ENCODE measurements around the gene NDUFA6. TPM values are rescaled to one million over a fixed set of nuclear protein-coding genes. Genes with fewer than 3 reads are reported as not detected.
"Not testable (repeated sequence)": the region's sequence is repeated elsewhere in the genome, so short reads cannot be mapped to it uniquely, and the experiment has no call there.

NDUFA6 gene
- total RNA-seq, 4 donors from 2014 or later, result 36.5 to 116 (median 46.0) TPM

- H3K4me3 ChIP-seq, result no peak overlapping the region
- no peak overlapping the region for H3K27ac ChIP-seq
- no peaks in the 10 kb centered on the region for H3K4me1 ChIP-seq
- no peaks in the 10 kb centered on the region for H3K27me3 ChIP-seq
- no peaks in the 10 kb centered on the region for H3K36me3 ChIP-seq
- no peak for TF ChIP-seq CTCF (IDR thresholded peaks at IDR 0.05)
- TF ChIP-seq POLR2A (IDR thresholded peaks at IDR 0.05), result no peak
- intact Hi-C loops (cut with DNase I; ENCODE audit: low total_unique reads), result no loop called here
- no peaks in the 10 kb centered on the region for H3K9me3 ChIP-seq
- no peak for DNase-seq
Measured at GRCh38 chr22:42134100-42135020, 43.8 kb upstream of the NDUFA6 start.

- DNase-seq, result no peak
- H3K36me3 ChIP-seq, result no peaks in the 10 kb centered on the region
- TF ChIP-seq POLR2A (IDR thresholded peaks at IDR 0.05) (no peak), CTCF (IDR thresholded peaks at IDR 0.05) (no peak)
- intact Hi-C loops (cut with DNase I; ENCODE audit: low total_unique reads), result no loop called here
- no peak overlapping the region for H3K4me3 ChIP-seq
- H3K27me3 ChIP-seq, result no peaks in the 10 kb centered on the region
- H3K9me3 ChIP-seq, result no peaks in the 10 kb centered on the region
- H3K27ac ChIP-seq, result no peak overlapping the region
- H3K4me1 ChIP-seq, result no peaks in the 10 kb centered on the region
Measured at GRCh38 chr22:42132457-42132856, 41.9 kb upstream of the NDUFA6 start.

- H3K27me3 ChIP-seq, result no peaks in the 10 kb centered on the region
- no peaks in the 10 kb centered on the region for H3K9me3 ChIP-seq
- H3K4me1 ChIP-seq, result no peaks in the 10 kb centered on the region
- TF ChIP-seq CTCF (IDR thresholded peaks at IDR 0.05) (no peak), POLR2A (IDR thresholded peaks at IDR 0.05) (no peak)
- H3K27ac ChIP-seq, result no peak overlapping the region
- no peak overlapping the region for H3K4me3 ChIP-seq
- H3K36me3 ChIP-seq, result no peaks in the 10 kb centered on the region
- intact Hi-C loops (cut with DNase I; ENCODE audit: low total_unique reads), result no loop called here
- DNase-seq, result no peak
Measured at GRCh38 chr22:42131562-42131961, 41.0 kb upstream of the NDUFA6 start.

- intact Hi-C loops (cut with DNase I; ENCODE audit: low total_unique reads); H3K4me1 ChIP-seq; DNase-seq; H3K27ac ChIP-seq; H3K4me3 ChIP-seq; H3K9me3 ChIP-seq; H3K36me3 ChIP-seq; H3K27me3 ChIP-seq: not testable (repeated sequence)
Measured at GRCh38 chr22:42130639-42131431, 40.3 kb upstream of the NDUFA6 start, which contains the start of gene CYP2D6. TSS of gene CYP2D6 (minus strand) at chr22:42130810. CDS start at chr22:42130791, 19 bp downstream.

- H3K9me3 ChIP-seq; DNase-seq; H3K4me1 ChIP-seq; intact Hi-C loops (cut with DNase I; ENCODE audit: low total_unique reads); H3K36me3 ChIP-seq; H3K27ac ChIP-seq; H3K4me3 ChIP-seq; H3K27me3 ChIP-seq: not testable (repeated sequence)
Measured at GRCh38 chr22:42130182-42130581, 39.6 kb upstream of the NDUFA6 start.

GRCh38 chr22:42128776-42129694, 38.5 kb upstream of the NDUFA6 start:
- H3K4me1 ChIP-seq; H3K36me3 ChIP-seq; intact Hi-C loops (cut with DNase I; ENCODE audit: low total_unique reads); DNase-seq; H3K27me3 ChIP-seq; H3K9me3 ChIP-seq; H3K27ac ChIP-seq; H3K4me3 ChIP-seq: not testable (repeated sequence)

GRCh38 chr22:42128007-42128406, 37.4 kb upstream of the NDUFA6 start:
- H3K4me1 ChIP-seq; H3K4me3 ChIP-seq; intact Hi-C loops (cut with DNase I; ENCODE audit: low total_unique reads); H3K27me3 ChIP-seq; H3K27ac ChIP-seq; DNase-seq; H3K9me3 ChIP-seq; H3K36me3 ChIP-seq: not testable (repeated sequence)
